T-helper 22 cell (primary cell): ENCODE data around the gene SMIM21.

Experiments
- DNase-seq: peaks from one replicate; pipeline ENCODE4 v3.0.0-alpha.2; 2020; ENCODE audit warnings: low read depth

The SMIM21 gene

DNA sequence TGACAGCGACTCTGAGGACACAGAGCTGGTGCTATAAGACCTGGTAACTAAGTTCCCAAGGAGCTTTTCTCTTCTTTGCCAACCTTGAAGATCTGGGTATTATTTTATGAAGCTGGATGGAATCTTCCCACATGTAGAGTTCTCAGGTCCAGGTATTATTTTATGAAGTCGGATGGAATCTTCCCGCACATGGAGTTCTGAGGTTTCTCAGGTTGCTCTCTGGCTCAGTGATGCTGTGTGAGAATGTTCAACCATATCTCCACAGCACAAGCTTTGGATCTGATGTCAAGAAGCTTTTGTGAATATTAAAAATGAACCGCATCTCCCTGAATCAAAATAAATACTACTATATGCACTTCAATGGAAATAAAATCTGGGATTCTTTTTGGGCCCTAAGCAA lies at the start of gene SMIM21:
Gene SMIM21, minus strand, starts transcription at position 101 of the 400 bp plus-strand sequence. CDS start 140 bp downstream, outside the sequence.
- no peak for DNase-seq

- DNase-seq, result no peak
Observed at GRCh38 chr18:75475228-75475627, 47.7 kb upstream of the SMIM21 start.

DNA sequence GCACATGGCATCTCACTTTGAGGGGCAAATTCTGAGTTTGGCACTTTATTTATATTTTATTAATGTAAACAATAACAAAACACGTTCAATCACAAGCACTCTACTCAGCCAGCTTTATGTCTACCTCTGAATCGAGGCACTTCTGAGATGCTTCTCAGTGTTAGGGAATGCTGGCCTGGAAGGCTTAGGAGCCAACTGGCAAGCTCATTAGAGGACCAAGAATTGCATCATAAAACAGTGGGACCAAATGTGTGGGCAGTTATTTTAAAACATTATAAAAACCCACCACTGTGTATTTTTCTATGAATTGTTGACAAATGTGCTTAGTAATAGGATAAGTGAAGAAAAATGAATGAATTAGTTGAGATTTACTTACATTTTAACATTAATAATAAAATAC lies 46.8 kb upstream of the SMIM21 start:
- DNase-seq, result no peak

GRCh38 chr18:75473316-75473715 lies 45.8 kb upstream of the SMIM21 start:
- no peak for DNase-seq

DNA sequence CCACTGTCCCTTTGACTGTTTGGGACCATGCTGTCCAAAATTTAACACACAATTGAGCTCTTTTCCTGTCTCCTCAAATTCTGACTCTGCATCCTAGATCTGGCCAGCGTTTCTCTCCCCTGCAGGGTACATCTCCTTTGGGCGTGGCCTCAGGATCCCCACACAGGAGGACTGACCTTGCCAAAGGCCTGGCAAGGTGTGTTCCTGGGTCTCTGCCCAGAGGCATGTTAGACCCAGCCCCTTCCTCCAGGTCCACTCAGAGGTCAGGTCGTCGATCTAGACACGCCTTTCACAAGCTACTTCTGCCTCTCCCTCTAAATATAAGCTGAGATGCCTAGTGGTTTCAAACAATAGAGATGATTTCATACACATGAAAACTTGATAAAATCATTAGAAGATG lies 45.4 kb upstream of the SMIM21 start:
- no peak for DNase-seq

DNA sequence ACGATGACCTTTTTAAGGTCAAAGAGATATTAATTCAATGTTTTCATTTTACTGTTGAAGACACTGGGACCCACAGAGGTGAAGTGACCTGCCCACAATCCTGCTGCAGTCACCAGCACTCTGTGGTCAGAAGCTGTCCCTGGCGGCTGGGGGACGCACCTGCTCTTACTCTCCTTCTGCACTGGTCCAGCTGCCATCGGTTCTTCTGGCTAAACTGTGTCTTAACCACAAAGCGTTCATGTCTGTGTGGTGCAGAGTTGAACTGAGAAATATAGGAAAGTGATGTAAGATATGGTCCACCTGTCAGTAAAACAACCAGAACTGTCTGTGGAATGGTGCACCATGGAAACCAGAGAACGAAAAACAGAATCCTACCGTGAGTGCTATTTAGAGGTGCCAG lies 44.9 kb upstream of the SMIM21 start:
- DNase-seq, result no peak

GRCh38 chr18:75471850-75472249 lies 44.3 kb upstream of the SMIM21 start:
- no peak for DNase-seq

DNA sequence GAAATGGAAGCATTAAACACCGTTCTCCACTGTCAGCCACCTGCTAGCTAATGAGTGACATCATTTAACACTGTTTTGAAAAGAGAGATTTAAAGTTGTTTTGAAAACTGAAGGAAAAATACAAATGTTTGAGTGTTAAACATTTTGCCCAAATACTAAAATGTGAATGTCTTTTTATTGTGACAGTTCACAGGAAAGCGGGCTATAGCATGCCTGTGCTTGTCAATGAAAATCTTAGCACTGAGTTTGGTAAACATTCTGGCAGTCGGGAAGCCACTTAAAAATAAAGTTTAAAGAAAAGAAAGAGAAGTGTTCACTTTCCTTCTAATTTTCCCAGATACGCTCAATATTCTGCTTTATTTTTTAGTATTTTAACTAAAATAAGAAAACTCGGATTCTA lies 40.3 kb upstream of the SMIM21 start:
- DNase-seq, result no peak

GRCh38 chr18:75467281-75467795 lies 39.8 kb upstream of the SMIM21 start:
- no peak for DNase-seq

- DNase-seq, result no peak
Observed at GRCh38 chr18:75464356-75464755, 36.9 kb upstream of the SMIM21 start.

DNA sequence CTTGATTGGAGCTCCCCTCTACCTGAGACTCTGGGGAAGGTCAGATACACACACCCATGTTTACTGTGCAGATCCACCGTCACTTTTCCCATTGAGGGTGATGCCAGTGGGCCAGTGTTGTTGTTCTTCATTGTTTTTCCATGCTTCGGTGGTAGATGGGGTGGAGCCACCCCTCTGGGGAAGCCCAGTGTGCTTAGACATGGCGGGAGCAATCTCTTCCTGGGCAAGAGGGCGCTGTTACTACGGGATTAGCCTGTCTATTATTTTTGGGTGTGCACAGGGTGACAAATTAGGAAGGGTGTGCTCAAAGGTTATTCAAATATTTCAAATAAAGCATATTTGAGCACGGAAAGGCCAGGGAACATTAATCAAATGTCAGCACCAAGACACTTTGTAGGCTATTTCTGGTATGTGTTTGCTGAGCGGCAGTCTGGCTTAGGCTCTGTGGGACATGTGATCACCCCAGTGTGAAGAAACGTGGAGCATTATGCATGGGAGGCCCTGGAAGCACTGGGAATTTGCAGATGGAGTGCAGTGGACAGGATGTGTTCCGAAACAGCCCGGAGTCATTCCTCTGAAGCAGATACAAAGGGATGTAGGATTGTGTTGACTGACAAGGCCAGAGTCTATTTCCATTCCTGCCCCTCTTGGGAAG lies 34.8 kb upstream of the SMIM21 start:
- DNase-seq, result no peak

GRCh38 chr18:75456199-75456631 lies 28.7 kb upstream of the SMIM21 start:
- no peak for DNase-seq

GRCh38 chr18:75455249-75456198 lies 28.0 kb upstream of the SMIM21 start:
- no peak for DNase-seq

DNA sequence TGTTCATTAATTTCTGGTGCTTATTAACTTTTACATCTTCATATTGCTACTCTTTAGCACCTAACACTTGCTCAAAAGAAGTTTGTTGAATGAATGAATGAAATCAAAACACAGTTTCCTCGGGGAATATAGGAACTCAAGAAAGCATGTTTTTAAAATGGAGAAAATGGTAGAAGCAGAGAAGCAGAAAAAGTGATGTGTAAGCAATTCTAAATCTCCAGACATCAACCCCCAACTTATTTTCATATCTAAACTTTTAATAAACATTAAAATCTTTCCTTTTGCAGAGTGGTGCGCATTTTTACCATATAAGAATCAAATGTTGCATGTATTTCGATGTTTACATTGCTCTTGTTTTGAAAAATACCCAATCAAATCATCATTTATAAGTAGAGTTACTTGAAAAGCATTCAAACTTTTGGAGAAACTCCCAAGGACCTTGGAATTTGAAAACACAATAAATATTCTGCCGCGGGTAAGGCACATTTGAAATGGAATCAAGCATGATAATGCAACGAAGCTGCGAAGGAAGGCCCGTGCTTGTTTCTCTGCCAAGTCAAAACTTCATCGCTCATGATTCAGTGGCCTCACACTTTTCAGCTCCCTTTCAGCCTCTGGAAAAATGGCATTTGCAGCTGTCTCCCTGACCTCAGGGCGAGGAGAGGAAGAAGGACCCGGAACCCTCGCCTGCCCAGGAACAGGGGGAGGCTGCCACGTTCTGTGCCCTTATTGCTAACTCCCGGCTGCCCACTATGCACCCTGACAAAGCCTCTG lies 26.7 kb upstream of the SMIM21 start:
- no peak for DNase-seq

DNA sequence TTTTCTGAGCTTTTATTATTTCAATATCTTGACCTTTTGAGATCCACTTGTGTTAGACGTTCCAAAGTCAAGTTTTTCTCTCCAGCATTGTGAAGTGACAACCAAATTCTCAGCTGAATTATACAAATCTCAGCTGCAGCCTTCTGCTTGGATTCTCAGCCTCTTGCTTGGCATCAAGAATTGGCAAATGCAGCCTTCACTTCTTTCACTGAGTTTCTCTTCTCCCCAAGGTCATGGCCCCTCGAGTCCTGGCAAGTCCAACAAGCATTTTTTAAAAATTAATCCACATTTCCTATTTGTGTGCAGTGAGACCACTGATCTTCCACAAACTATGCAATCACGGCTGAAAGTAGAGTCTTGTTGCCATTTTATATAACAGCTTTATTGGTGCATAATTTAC lies 23.4 kb upstream of the SMIM21 start:
- DNase-seq, result no peak

DNA sequence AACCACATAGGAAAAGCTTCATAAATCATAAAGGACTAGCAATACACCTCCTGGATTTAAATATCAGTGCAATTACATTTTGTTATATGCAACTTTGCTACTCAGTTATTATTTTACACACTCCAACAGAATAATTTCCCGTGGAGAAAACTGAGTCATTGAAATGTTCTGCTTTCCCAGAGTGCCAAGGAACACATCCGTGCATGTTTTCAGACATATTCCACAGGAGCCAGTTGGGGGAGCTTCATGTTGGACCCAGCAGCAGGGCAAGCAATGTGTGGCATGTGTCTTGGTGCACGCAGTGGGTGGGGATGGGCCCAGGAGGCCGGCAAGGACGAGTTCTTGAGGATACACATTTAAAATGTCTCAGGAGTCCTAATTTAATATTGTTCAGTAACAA lies 14.4 kb upstream of the SMIM21 start:
- no peak for DNase-seq

DNA sequence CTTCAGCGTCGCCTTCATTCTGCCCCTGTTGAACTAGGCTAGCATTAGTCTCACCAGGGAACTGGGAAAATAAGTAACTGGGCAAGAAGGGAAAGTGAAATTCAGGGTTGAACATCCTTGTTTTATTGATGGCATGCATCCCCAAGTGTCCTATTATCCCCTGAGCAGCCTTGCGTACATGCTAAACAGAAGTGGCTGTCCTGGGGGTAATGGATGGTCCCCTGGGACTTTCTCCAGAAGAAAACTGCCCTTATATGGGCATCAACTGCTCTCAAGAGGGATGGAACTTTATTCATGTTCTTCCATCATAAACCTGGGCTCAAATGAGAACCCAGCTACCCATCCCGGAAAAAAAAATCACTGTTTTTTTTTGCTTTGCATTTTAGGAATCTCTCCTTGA lies 11.8 kb upstream of the SMIM21 start:
- DNase-seq, result no peak

DNA sequence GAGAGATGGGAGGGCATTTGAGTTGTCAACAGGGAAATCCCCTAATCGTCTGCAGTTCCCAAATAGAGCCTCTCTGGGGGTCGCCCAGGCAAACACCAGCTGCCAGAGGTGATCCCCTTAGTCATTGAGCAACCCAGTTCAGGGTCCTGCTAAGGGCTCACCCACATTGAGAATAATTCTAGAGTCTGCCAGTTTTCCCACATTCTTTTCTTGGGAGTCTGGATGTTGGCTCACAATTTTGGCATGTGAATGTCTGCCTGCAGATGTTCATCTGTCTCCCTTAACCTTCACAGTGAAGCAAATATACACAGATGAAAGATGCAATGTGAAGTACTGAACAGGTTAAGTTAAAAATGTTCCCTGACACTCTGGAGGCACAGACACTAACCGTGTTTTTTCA lies 11.4 kb upstream of the SMIM21 start:
- no peak for DNase-seq

DNA sequence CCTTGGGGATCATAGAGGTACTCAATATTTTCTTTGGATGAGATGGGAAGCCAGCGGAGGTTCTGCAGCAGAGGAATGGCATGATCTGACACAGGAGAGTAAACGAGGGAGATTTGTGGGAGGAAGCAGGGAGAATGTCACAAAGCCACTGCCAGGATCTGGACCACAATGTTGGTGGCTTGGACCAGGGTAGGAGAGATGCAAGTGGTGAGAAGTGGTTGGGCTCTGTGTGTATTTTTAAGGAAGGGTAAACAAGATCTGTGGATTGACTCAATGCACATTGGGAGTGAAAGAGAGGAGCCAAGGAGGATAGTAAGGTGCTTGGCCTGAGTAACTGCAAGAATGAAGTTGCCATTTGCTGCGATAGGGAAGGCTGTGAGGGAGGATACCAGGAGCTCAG lies 10.5 kb upstream of the SMIM21 start:
- DNase-seq, result no peak

DNA sequence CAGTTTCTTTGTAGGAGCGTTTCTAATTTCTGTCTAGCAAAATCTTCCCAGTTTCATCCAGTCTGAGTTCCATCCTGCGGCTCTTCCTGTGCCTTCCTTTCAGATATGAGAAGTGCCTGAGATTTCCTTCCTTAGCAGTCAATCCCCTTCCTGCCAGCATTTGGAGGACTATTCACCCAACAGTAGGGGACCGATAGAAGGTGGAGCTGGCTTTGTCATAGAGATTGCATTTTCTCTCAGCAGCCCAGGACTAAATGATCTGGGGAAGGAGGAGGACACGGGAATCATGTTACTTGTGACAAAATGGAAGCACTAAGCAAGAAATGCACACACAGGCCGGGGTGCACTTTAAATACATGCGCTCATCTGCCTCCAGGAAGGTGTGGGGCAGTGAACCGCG lies 5.6 kb upstream of the SMIM21 start:
- DNase-seq, result no peak

DNA sequence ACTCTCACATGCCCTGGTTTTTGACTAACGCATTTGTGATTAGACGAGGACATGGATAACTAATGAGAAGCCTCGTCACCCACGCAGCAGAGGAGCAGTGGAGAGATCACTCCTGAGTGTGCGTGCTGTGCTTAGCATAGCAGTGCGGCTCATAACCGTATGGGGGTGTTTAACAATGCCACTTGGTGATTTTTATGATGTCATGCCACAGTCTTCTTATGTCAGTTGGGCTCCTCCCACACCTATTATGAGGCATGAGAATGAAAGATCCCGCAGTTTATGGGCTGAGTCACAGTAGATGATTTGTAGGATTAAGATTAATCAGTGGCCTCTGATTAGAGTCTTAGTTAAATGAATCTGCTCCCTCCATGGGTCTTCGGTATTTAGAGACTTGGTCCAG lies 2.5 kb upstream of the SMIM21 start:
- DNase-seq, result no peak

DNA sequence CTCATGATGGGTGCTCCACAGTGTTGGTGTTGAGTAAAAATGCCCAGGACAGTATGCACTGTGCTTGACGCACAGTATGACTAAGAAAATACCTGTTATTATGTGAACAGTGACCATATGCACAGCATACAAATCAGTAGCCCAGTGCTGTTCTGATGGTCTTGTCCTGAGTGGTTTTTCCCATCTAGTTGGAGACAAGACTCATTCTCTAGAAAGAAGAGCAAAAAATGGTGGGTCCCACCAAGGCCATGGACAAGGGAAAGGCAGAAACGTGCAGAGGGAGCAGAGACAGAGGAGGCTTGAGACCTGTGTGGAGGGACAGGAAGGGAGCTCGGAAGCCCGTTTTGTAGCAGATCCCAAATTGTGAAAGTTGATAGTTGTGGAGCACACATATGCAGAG lies 987 bp upstream of the SMIM21 start:
- no peak for DNase-seq
